ENCODE data around the gene MAD1L1.
A peak's percentile ranks its signal among the peaks of the same experiment; 100 is the strongest.

Gene MAD1L1

GRCh38 chr7:1948887-1949680 lies 283.7 kb downstream of the MAD1L1 start:
- no peak for DNase-seq (ENCODE audit: extremely low read depth in 1 of 2, low read depth in 1 of 2)

DNA sequence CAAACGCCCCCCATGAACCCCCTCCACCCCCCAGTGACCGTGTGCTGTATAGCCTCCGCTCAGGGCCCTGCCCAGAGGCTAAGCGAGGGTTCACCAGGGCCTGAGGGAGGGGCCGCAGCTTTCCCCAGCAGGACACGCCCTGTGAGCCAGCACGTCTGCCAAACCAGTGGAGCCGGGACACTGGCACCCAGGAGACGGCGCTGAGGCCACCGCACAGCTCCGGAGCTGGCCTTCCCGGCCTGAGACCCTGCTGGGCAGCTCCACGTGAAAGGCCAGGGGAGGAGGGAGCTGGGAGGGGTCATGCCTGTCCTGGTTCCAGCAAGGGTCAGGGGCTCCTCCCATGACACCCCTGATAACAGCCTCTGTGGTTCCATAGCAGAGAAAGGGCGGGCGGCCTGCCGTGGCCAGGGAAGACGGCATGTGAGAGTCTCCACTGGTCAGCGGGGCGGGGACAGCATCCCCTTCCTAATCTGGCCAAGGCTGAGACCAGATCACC lies 284.4 kb downstream of the MAD1L1 start:
- DNase-seq (ENCODE audit: extremely low read depth in 1 of 2, low read depth in 1 of 2) = no peak

- no peak for DNase-seq (ENCODE audit: extremely low read depth in 1 of 2, low read depth in 1 of 2)
These were observed 285.0 kb downstream of the MAD1L1 start for GRCh38 chr7:1947586-1948217.

DNA sequence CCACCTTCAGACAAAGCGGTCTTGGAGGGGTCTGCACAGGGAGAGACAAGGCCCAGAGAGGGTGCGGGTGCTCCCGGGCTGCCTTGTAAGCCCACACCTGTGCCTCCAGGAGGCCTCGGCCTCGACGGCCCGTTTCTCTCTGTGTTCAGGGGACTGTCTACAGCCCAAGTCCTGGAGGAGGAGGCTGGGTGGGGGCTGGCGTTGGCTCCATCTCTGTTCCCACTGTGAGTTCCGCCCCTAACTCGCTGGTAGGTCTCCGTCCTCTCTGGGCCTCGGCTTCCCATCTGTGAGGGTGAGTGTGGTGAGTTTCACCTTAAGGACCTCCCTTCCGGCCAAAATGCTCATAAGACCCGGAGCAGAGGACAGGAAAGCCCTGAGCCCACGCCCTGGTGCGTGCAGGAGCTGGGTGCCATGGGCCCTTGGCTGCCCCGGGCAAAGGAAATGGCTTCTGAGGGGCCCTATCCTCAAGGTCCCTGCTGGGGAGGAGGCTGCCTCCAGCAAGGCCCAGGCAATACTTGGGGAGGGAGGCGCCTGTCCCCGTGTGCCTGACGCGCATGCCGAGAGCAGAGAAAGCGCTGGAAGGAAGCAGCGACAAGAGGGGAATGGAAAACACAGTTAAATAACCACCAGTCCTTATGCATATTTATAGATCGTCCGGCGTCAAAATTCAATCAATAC lies 285.8 kb downstream of the MAD1L1 start:
- no peak for DNase-seq (ENCODE audit: extremely low read depth in 1 of 2, low read depth in 1 of 2)

GRCh38 chr7:1946025-1946772 lies 286.5 kb downstream of the MAD1L1 start:
- DNase-seq (ENCODE audit: extremely low read depth in 1 of 2, low read depth in 1 of 2) = no peak

DNA sequence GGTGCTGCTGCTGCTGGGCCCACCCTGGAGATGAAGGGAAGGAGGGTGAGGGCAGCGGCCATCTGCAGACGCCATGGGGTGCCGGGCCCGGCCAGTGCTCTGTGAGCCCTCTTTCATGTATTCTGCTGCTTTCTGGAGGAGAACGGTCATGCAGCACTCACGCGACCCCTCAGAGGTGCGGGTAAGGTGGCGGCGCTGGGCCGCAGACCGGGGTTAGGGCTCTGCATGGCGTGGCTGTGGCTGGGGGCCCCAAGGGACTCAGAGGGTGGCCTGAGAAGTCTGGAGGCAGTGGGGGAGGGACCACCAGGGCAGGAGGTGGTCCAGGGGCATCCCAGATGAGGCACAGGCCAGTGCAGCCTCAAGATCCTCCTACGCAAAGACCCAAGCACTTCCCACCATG lies 287.2 kb downstream of the MAD1L1 start:
- no peak for DNase-seq (ENCODE audit: extremely low read depth in 1 of 2, low read depth in 1 of 2)

DNA sequence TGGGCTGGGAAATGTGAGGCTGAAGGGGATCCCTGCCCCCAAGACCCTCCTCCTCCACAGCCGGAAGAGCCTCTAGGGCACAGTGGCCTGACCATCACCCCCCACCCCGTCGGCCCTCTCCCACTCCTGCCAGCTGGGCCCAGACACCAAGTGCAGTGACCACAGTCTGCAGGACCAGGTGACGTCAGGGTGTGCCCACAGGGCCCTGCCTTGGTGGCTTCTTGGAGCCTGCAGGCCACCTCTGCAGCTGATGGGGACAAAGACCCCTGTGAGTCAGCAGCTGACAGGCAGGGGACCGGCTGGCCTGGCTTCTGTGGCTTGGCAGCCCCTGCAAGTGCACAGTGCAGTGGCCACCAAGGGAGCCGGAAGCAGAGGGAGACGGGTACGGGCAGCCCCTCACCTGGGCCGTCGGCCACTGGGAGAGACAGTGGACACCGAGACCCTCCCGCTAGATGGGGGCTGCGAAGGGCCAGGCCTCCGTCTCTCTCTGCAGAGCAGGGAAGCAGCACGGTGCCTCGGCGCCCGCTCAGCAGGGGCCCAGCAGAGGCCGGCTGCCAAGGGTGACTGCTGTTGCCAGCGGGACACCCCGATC lies 288.0 kb downstream of the MAD1L1 start:
- no peak for DNase-seq (ENCODE audit: extremely low read depth in 1 of 2, low read depth in 1 of 2)

- no peak for DNase-seq (ENCODE audit: extremely low read depth in 1 of 2, low read depth in 1 of 2)
These were observed 288.7 kb downstream of the MAD1L1 start for GRCh38 chr7:1943933-1944618.

- DNase-seq (ENCODE audit: extremely low read depth in 1 of 2, low read depth in 1 of 2) = no peak
These were observed 289.4 kb downstream of the MAD1L1 start for GRCh38 chr7:1943326-1943725.

GRCh38 chr7:1942941-1943289 lies 289.8 kb downstream of the MAD1L1 start:
- DNase-seq (ENCODE audit: extremely low read depth in 1 of 2, low read depth in 1 of 2) = no peak

DNA sequence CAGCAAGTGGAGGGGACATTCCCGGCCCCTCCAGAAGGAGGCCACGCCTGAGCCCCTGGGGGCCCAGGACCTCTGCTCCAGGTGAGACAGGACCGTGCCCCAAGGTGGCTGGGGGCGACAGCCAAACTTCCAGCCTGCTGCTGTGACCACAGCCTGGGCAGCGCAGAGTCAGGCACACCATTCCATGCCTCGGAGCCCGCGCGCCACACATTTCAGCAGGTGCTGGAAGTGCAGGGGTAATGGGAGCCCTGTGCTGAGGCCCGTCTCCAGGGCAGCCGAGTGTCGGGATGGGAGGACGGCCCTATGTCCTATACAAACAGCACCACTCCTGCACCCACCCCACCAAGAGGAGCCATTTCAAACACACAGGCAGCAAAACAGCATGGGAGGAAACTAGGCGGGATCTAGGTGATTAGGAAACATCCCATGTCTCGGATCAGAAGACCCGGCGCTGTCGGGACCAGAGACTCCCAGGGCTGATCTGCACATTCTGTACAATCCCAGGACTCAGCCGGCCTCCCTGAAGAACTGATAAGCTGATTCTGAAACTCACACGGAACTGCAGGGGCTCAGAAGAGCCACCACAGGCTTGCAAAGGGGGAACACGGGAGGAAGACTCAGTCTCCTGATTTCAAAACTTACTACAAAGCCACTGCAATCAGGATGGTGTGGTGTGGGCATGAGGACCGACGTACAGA lies 290.4 kb downstream of the MAD1L1 start:
- DNase-seq (ENCODE audit: extremely low read depth in 1 of 2, low read depth in 1 of 2) = no peak

- DNase-seq (ENCODE audit: extremely low read depth in 1 of 2, low read depth in 1 of 2) = no peak
These were observed 291.1 kb downstream of the MAD1L1 start for GRCh38 chr7:1941464-1942242.

DNA sequence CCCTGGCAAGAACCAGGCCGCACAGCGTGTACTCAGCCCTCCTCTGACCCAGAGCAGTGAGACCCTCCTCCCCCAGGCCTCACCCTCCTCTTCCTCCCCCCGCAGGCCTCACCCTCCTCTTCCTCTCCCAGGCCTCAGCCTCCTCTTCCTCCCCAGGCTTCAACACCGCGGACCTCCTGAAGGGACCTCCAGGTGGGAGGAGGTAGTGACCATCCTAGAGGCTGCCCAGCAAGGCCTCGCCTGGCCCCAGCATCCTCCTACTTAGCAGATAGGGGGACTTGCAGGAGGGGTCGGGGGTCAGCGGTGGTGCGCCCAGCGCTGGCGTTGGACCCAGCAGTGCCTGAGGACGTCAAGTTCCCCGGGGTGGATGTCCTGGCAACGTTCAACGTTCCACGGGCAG lies 291.9 kb downstream of the MAD1L1 start:
- no peak for DNase-seq (ENCODE audit: extremely low read depth in 1 of 2, low read depth in 1 of 2)

DNA sequence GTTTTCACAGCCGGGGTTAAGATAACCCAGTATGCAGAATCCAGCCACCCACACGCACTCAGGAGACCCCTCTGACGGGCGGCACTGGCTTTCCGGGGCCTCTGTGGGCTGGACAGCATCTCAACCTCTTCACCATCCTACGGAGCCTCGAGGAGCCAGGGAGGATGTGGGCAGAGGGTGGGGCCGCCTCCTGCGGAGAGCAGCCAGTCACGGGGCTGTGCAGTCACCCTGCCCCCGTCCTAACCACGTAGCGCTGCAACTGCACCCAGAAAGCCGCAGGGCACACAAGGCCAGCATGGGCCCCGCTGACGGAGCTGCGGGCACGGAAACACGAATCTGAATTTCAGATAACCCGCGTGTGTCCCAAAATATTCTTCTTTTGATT lies 292.4 kb downstream of the MAD1L1 start:
- peak; percentile 88 to 90 for DNase-seq (ENCODE audit: extremely low read depth in 1 of 2, low read depth in 1 of 2)

DNA sequence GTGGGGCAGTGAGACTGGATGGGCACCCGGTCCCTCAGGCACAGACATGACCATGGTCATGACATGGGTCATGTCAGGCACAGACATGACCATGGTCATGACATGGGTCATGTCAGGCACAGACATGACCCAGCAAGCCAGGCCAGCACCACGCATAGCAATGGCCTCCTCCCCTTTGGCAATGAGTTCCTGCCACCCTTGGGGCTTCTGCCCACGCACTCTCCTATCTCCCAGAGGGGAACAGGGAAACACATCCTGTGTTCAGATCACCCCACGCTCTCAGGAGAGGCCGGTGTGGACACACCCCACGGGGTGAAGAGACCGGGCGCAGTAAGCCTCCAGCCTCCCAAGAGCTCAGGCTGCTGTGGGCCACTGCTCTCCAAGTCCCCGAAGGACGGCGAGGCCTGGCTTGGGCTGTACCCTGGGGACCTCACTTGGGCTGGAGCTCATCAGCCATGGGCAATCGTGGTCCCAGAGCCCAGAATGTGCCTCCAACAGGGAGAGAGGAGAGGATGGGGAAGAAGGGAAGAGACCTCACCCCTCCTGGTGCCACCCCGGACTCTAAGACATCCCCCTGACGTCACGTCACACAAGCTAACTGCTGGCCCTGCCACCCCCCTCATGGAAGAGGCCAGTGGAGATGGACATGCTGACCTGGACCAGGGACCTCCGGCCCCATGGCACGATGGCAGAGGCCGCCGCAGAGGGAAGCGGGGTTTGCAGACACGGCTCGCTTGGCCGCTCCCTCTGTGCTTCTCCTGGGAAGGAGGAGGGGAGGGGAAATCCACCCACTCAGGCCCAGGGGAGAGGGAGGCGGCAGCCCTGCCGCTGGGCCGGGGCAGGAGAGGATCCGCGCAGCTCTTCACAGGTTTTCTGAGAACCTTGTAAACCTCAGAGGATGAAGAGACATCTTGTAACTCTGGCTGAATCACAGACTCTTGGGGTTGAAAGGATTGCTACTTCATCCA lies 293.0 kb downstream of the MAD1L1 start:
- no peak for DNase-seq (ENCODE audit: extremely low read depth in 1 of 2, low read depth in 1 of 2)

DNA sequence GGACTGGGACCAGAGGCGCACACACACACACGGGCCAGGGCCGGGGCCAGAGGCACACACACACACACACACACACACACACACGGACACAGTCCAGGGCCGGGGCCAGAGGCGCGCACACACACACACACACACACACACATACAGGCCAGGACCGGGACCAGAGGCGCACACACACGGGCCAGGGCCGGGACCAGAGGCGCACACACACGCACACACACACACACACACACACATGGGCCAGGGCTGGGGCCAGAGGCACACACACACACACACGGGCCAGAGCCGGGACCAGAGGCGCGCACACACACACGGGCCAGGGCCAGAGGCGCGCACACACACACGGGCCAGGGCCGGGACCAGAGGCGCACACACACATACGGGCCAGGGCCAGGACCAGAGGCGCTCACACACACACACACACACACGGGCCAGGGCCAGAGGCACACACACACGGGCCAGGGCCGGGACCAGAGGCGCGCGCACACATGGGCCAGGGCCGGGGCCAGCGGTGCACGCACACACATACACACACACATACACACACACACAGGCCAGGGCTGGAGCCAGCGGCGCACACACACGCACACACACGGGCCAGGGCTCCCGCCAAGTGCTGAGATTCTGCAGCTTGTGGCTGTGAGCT lies 293.8 kb downstream of the MAD1L1 start:
- no peak for DNase-seq (ENCODE audit: extremely low read depth in 1 of 2, low read depth in 1 of 2)

DNA sequence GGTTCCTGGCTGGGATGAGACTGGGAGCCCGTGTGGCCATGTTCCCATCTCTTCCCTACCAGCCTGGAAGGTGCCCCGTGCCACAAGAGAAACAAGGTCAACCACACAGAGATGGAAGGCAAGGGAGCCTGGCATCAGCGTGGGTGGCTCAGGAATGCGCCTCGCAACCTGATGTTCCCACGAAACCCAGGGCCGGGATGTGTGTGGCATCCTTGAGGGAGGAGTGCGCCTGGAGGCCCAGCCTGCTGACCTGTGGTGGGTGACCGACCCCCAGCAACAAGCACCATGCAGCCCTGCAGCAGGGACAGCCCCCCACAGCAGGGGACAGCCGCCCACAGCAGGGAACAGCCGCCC lies 295.5 kb downstream of the MAD1L1 start:
- DNase-seq (ENCODE audit: extremely low read depth in 1 of 2, low read depth in 1 of 2) = no peak

All from stimulated activated CD8-positive, alpha-beta memory T cell treated with anti-CD3 and anti-CD28 coated beads, Interleukin-7, amount 100 ng/mL, for 48 hours (primary cell).